ENCODE measurements around the gene C1orf115. TPM values are rescaled to one million over a fixed set of nuclear protein-coding genes. Genes with fewer than 3 reads are reported as not detected.

Gene C1orf115
- total and polyA plus RNA-seq, 8 donors = 9.3 to 28.8 (median 14.9) TPM

- no peak for TF ChIP-seq EP300 (IDR thresholded peaks at IDR 0.05)
- TF ChIP-seq POLR2AphosphoS5 (IDR thresholded peaks at IDR 0.05) = no peak
- TF ChIP-seq CTCF (IDR thresholded peaks at IDR 0.05) = no peak
- TF ChIP-seq POLR2A (IDR thresholded peaks at IDR 0.05) = no peak
- Histone ChIP-seq H3K4me3 (peak overlapping the region; percentile 61 to 84 (median 75)), H3K27me3 (peaks cover 0 to 26% (median 0%) of the 10 kb centered on the region in 3 donors), H3K36me3 (no peaks in the 10 kb centered on the region), H3K9me3 (no peaks in the 10 kb centered on the region), H3K4me1 (peaks cover 6 to 29% (median 23%) of the 10 kb centered on the region in 4 donors), H3K27ac (no peak overlapping the region)
- no peak for DNase-seq
- 22 to 31% (median 31%) methylated on average over 14 of the region's 14 CpGs for WGBS, 5 donors
- intact Hi-C loops (cut with DNase I; ENCODE audit: low total_unique reads) = loop anchor here (10.0 kb wide), 1 partner anchor 45 kb away; no protein-coding TSS in a partner anchor
Measured at GRCh38 chr1:220689666-220690065, 497 bp upstream of the C1orf115 start.

GRCh38 chr1:220691053-220691684 lies 1.0 kb downstream of the C1orf115 start:
- Histone ChIP-seq H3K36me3 (no peaks in the 10 kb centered on the region), H3K9me3 (no peaks in the 10 kb centered on the region), H3K27ac (peak overlapping the region in 3 of 5 donors; percentile 70 to 78 (median 70)), H3K27me3 (peaks cover 0 to 26% (median 0%) of the 10 kb centered on the region in 3 donors), H3K4me3 (peak overlapping the region; percentile 61 to 84 (median 75)), H3K4me1 (peaks cover 6 to 29% (median 23%) of the 10 kb centered on the region in 4 donors)
- no peak for DNase-seq
- intact Hi-C loops (cut with DNase I; ENCODE audit: low total_unique reads) = no loop called here
- TF ChIP-seq EP300 (IDR thresholded peaks at IDR 0.05) (no peak), POLR2A (IDR thresholded peaks at IDR 0.05) (no peak), CTCF (IDR thresholded peaks at IDR 0.05) (no peak), POLR2AphosphoS5 (IDR thresholded peaks at IDR 0.05) (no peak)
- 27 to 51% (median 38%) methylated on average over 14 of the region's 14 CpGs for WGBS, 5 donors

GRCh38 chr1:220692436-220693228 lies 2.5 kb downstream of the C1orf115 start:
- H3K27ac ChIP-seq = no peak overlapping the region
- WGBS, 5 donors = 86 to 94% (median 91%) methylated on average over 8 of the region's 8 CpGs
- peaks cover 5 to 13% (median 12%) of the 10 kb centered on the region in 4 donors for H3K36me3 ChIP-seq
- no peak overlapping the region for H3K4me3 ChIP-seq
- no peaks in the 10 kb centered on the region for H3K9me3 ChIP-seq
- intact Hi-C loops (cut with DNase I; ENCODE audit: low total_unique reads) = no loop called here
- no peak for DNase-seq
- TF ChIP-seq POLR2AphosphoS5 (IDR thresholded peaks at IDR 0.05) (no peak), CTCF (IDR thresholded peaks at IDR 0.05) (no peak), EP300 (IDR thresholded peaks at IDR 0.05) (no peak), POLR2A (IDR thresholded peaks at IDR 0.05) (no peak)
- peaks cover 6 to 29% (median 23%) of the 10 kb centered on the region in 4 donors for H3K4me1 ChIP-seq
- peaks cover 0 to 26% (median 0%) of the 10 kb centered on the region in 3 donors for H3K27me3 ChIP-seq

GRCh38 chr1:220694866-220695382 lies 4.8 kb downstream of the C1orf115 start:
- Histone ChIP-seq H3K36me3 (peaks cover 11 to 22% (median 18%) of the 10 kb centered on the region in 4 donors), H3K9me3 (no peaks in the 10 kb centered on the region), H3K4me1 (peaks cover 2 to 23% (median 17%) of the 10 kb centered on the region in 4 donors), H3K27me3 (peaks cover 0 to 15% (median 0%) of the 10 kb centered on the region in 3 donors), H3K4me3 (no peak overlapping the region), H3K27ac (no peak overlapping the region)
- intact Hi-C loops (cut with DNase I; ENCODE audit: low total_unique reads) = no loop called here
- 91 to 97% (median 97%) methylated on average over 8 of the region's 8 CpGs for WGBS, 5 donors
- no peak for TF ChIP-seq CTCF (IDR thresholded peaks at IDR 0.05)
- no peak for TF ChIP-seq POLR2AphosphoS5 (IDR thresholded peaks at IDR 0.05)
- no peak for TF ChIP-seq POLR2A (IDR thresholded peaks at IDR 0.05)
- no peak for TF ChIP-seq EP300 (IDR thresholded peaks at IDR 0.05)
- DNase-seq = no peak

Measured in stomach (tissue), 9 donors.